Subcutaneous abdominal adipose tissue (tissue), 5 donors: ENCODE data around the gene CDK11B.
A peak's percentile ranks its signal among the peaks of the same experiment; 100 is the strongest.
"Not testable (repeated sequence)": the region's sequence is repeated elsewhere in the genome, so short reads cannot be mapped to it uniquely, and the experiment has no call there.

Experiments
- H3K27ac ChIP-seq: one replicate; pipeline ENCODE4 v1.7.0; 2013; ENCODE audit warnings: low read depth, mild to moderate bottlenecking, inconsistent platforms, low read length, moderate library complexity
- H3K27me3 ChIP-seq, 5 donors: one replicate each; pipeline ENCODE4 v1.7.0; 2013; ENCODE audit warnings: low read length in 5 of 5, inconsistent platforms in 1 of 5; ENCODE audit not compliant: control insufficient read depth in 5 of 5, insufficient read depth in 4 of 5
- H3K36me3 ChIP-seq, 5 donors: one replicate each; pipeline ENCODE4 v1.7.0; 2013; ENCODE audit warnings: low read length in 5 of 5; ENCODE audit not compliant: control insufficient read depth in 5 of 5, insufficient read depth in 5 of 5
- H3K4me1 ChIP-seq, 5 donors: one replicate each; pipeline ENCODE4 v1.7.0; 2013; ENCODE audit warnings: low read length in 5 of 5, mild to moderate bottlenecking in 3 of 5, moderate library complexity in 1 of 5; ENCODE audit not compliant: control insufficient read depth in 5 of 5, insufficient read depth in 5 of 5
- H3K4me3 ChIP-seq, 5 donors: one replicate each; pipeline ENCODE4 v1.7.0; 2013; ENCODE audit warnings: low read length in 5 of 5, low read depth in 1 of 5
- H3K9ac ChIP-seq, 5 donors: one replicate each; pipeline ENCODE4 v1.7.0; 2013; ENCODE audit warnings: low read length in 5 of 5, mild to moderate bottlenecking in 4 of 5, moderate library complexity in 3 of 5
- H3K9me3 ChIP-seq, 5 donors: one replicate each; pipeline ENCODE4 v1.7.0; 2013; ENCODE audit warnings: low read length in 5 of 5; ENCODE audit not compliant: control insufficient read depth in 5 of 5
- donor health status: healthy.
- donor health status: healthy.
- donor health status: healthy.
- donor health status: healthy.
- donor health status: healthy.

The CDK11B gene

DNA sequence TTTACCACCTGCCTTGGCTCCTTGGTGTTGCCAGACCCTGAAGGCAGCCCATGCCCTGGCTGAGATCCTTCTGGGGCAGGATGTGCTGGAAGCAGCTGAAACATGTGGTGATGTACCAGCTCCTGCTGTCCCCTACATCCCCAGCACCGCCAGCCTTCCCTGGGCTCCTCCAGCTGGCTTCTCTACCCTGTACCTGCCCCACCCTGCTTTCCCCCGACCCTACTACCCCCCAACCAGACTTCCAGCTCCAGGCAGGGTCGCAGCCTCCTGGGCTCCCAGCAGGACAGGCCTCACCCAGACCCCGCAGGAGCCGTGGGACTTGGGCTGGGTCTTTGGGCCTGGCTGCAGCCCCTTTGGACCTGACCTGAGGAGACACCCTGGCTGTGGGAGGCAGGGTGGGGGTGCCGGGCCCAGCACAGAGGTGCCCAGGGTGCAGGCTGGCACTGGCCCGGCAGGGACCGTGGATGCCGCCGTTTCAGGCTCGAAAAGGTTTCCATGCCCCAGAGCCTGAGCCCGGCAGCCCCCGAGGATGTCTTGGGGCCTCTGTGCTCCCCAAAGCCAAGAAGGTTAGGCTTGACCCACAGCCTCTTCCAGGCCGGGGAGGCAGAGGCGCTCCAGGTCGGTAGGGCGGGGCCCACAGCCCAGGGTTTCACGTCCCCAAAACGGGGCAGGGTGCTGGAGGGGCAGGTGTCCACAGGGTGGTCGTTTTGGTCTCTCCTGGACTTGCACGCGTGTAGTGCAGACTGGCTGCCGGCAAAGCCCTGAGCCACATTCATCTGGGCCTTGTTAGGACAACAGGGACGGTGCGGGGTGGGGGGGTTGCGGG is 38.8 kb upstream of the CDK11B start:
- H3K4me1 ChIP-seq, H3K9me3 ChIP-seq, H3K36me3 ChIP-seq, H3K27ac ChIP-seq, H3K9ac ChIP-seq, H3K4me3 ChIP-seq, H3K27me3 ChIP-seq: not testable (repeated sequence)

DNA sequence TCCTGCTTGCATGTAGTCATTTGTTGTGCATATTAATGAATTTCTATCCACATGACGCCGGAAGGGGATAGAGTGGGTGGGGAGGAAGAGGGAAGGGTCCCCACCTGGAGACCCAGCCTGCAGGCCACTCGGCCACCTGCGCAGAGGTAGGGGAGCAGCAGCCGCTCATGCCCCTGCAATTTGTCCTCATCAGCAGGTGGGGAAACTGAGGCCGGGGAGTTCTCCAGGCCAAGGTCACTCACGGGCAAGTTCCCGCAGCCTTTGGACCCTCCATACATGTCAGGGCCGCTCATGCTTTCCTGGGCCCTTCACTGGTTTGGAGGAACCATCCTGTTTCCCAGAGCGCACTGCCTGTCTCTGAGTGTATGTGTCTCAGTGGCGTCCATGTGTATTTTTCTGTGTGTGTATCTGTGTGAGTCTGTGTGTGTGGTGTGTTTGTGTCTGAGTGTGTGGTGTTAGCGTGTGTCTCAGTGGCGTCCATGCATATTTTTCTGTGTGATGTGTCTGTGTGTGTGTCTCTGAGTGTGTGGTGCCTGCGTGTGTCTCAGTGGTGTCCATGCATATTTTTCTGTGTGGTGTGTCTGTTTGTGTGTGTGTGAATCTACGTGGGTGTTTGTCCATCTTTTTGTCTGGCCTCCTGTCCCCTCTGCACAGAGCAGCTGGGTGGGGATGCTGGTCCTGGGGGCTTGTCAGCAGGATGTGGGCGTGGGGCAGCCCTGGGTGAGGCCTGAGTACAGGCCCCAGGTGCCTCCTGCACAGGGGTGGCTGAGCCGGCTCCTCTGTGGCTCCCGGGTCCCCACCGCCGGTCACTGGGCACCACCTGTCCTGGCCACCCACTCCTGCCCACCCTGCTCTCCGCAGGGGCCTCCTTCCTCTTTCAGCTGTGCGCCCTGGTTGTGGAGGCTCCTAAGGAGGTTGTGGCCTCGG is 37.9 kb upstream of the CDK11B start:
- H3K4me1 ChIP-seq, H3K4me3 ChIP-seq, H3K36me3 ChIP-seq, H3K27me3 ChIP-seq, H3K9me3 ChIP-seq, H3K27ac ChIP-seq, H3K9ac ChIP-seq: not testable (repeated sequence)

DNA sequence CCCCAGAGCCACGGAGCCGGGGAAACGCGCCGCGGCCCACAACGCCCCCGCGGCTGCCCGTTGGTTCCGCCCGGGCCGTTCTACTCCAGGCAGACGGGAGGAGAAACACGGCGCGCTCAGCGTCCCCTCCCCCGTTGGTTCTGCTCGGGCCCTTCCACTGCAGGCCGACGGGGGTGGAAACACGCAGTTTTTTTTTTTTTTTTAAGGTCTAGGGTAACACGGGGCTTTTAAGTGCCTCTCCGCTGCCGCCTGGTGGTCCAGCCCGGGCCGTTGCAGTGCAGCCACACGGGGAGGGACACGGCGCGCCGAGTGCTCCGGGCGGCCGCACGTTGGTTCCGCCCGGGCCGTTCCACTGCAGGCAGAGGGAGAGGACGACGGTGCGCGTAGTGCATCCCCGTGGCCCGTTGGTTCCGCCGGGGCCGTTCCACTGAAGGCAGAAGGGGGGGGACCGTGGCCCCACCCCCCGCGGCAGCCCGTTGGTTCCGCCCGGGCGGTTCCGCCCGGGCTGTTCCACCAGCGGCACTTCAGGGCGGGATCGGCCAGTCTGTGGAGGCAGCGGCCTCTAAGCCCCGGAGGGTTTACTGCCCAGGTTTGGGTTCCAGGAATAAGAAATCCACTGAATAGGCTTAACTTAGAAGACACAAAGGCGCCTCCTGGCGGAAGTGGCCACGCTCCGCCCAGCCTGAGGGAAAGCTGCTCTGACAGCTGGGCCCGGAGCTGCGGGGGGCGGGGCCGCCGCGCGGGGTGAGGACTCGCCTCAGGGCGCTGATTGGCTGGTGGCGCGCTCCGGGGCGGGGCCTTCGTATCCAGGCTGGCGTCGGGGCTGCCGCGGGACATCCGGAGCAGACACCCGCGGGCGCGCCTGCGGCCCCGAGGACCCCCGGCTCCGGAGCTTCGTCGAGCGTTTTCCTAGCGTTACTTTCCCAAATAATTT is 34.2 kb upstream of the CDK11B start, which contains the start of gene SLC35E2B:
SLC35E2B (minus strand) TSS at position 82 of the 934 bp plus-strand sequence. CDS start 16,096 bp downstream, outside the sequence.
- H3K4me1 ChIP-seq, H3K36me3 ChIP-seq, H3K9me3 ChIP-seq, H3K27me3 ChIP-seq: not testable (repeated sequence)
- Histone ChIP-seq H3K9ac (peak within 1 kb of the TSS in 2 of 5 donors; percentile 63 to 74), H3K27ac (peak within 1 kb of the TSS; percentile 60), H3K4me3 (peak within 1 kb of the TSS in 4 of 5 donors; percentile 42 to 60 (median 52))

DNA sequence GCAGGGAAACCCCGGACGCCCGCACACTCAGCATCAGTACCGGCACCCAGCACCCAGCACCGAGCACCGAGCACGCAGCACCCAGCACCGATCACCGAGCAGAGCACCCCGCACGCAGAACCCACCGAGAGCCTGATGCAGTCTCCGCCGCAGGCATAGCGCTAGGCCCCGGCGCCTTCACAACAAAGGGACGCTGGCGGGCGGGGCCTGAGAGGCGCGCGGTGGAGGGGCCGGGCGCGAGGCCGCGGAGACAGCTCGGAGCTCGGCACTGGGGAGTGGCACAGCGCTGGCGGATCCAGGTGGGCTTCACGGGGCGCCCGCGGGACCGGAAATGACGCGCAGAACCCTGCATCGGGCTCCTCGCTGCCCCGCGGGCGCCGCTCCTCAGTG is 33.5 kb upstream of the CDK11B start:
- Histone ChIP-seq H3K4me3 (peak overlapping the region in 4 of 5 donors; percentile 42 to 60 (median 52)), H3K9ac (peak overlapping the region in 1 of 5 donors; percentile 63), H3K27ac (peak overlapping the region; percentile 60)
- H3K4me1 ChIP-seq, H3K36me3 ChIP-seq, H3K27me3 ChIP-seq, H3K9me3 ChIP-seq: not testable (repeated sequence)

DNA sequence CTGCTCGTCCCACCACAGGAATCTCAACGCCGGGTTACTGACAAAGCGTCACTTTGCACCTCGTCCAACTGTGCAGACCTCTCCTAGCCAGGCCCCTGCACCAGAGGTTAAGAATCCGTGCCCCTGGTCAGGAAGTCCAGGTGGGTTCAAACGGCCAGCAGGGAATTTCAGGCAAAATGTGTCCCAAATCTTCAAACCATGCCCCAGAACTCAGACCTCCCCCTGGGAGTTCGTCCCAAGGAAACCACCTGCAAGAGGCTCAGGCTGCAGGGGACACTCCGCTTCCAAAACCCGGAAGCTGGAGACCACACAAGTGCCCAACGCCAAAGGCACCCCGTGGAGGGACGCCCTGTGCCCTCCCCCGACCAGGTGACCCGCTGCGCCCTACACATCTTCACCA is 32.6 kb upstream of the CDK11B start:
- H3K9ac ChIP-seq, H3K4me1 ChIP-seq, H3K27me3 ChIP-seq, H3K9me3 ChIP-seq, H3K36me3 ChIP-seq, H3K27ac ChIP-seq: not testable (repeated sequence)
- peak overlapping the region in 1 of 5 donors; percentile 26 for H3K4me3 ChIP-seq

DNA sequence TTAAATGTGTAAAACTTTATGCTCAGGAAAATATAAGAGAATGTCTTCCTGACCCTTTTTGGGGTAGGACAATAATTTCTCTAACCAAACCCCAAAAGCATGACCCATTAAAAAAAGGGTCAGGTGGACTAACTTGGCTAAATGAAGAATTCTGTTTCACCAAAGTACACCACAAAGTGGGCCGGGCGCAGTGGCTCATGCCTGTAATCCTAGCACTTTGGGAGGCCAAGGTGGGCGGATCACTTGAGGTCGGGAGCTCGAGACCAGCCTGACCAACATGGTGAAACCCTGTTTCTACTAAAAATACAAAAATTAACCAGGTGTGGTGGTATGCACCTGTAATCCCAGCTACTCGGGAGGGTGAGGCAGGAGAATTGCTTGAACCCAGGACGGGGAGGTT is 30.7 kb upstream of the CDK11B start:
- H3K27ac ChIP-seq, result not testable (repeated sequence)

DNA sequence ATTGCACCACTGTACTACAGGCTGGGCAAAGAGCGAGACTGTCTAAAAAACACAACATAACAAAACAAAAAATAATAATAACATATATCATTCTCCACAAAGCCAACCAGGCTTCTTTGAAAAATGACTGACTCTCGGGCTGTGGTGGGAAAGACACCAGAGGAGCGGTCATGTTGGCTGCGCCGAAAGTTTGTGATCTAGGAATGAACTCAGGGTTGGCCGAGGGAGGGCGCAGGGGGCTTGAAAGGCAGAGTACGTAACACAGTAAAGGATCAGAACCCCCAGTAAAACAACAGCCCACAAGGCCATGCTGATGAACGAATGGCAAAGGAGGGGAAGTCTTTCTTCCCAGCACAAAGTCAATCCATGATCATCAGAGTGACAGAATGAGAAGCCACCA is 29.0 kb upstream of the CDK11B start:
- Histone ChIP-seq H3K27ac (no peak overlapping the region), H3K4me1 (peaks cover 0 to 11% (median 9%) of the 10 kb centered on the region in 5 donors), H3K9ac (no peak overlapping the region), H3K9me3 (no peaks in the 10 kb centered on the region), H3K27me3 (no peaks in the 10 kb centered on the region), H3K36me3 (peaks cover 0 to 13% (median 0%) of the 10 kb centered on the region in 5 donors), H3K4me3 (no peak overlapping the region)

More for the DNA sequence above, 30.7 kb upstream of the CDK11B start:
- H3K36me3 ChIP-seq, H3K4me3 ChIP-seq, H3K9me3 ChIP-seq, H3K27me3 ChIP-seq, H3K9ac ChIP-seq, H3K4me1 ChIP-seq: not testable (repeated sequence)

DNA sequence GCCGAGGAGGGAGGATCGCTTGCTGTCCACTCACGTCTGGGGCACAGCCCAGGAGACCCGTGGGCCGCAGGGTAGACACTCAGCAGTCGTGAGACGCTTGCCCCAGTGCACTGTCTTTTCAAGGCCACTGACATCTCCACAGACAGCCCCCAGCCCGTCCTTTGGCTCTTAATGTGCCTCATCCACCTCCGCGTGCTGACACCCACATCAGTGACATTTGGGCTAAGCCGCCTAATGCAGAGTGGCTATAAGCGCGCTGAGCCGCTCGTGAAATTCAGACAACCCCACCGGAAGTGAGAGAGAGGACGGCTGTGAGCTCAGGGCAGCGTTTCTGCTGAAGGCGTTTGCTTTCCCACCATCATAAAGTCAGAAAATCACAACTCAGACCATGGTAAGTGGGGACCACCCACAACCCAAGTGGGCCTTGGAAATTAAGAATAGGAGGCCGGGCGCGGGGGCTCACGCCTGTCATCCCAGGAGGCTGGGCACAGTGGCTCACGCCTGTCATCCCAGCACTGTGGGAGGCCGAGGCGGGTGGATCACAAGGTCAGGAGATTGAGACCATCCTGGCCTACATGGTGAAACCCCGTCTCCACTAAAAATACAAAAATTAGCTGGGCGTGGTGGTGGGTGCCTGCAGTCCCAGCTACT is 25.4 kb upstream of the CDK11B start:
- H3K27ac ChIP-seq, result no peak overlapping the region
- H3K4me1 ChIP-seq, result peaks cover 0 to 12% (median 9%) of the 10 kb centered on the region in 5 donors
- H3K4me3 ChIP-seq, result no peak overlapping the region
- peak overlapping the region in 1 of 5 donors; percentile 30 for H3K9ac ChIP-seq
- no peaks in the 10 kb centered on the region for H3K9me3 ChIP-seq
- H3K27me3 ChIP-seq, result no peaks in the 10 kb centered on the region
- peaks cover 0 to 22% (median 0%) of the 10 kb centered on the region in 5 donors for H3K36me3 ChIP-seq
